PC-9 (cell line): ENCODE results near the gene SERPINF2. TPM values are rescaled to one million over a fixed set of nuclear protein-coding genes. Genes with fewer than 3 reads are reported as not detected.

Source experiments
- BruUV-seq: library from RNA; stranded (reverse); fragments of 400-500 nt; replicated peaks from 2 replicates; lab custom pipeline; 2021; lab: Mats Ljungman, UMichigan
- CTCF ChIA-PET: fragments of 300-600 bp; sonication (Branson Sonifier 250); formaldehyde crosslinking; loops from one replicate; lab custom pipeline; 2022; ENCODE audit warnings: antibody characterized with exemption; lab: Charles Lee
- POLR2A ChIA-PET: fragments of 300-600 bp; sonication (Branson Sonifier 250); formaldehyde crosslinking; loops from one replicate; lab custom pipeline; 2022; ENCODE audit warnings: antibody characterized with exemption; ENCODE audit not compliant: unreplicated experiment; lab: Charles Lee
- DNase-seq, 2 experiments: peaks; one replicate each; pipeline versions ENCODE4 v3.0.0 to v3.0.0-alpha.2; 2015 to 2022; ENCODE audit warnings: mixed read lengths in 1 of 2
- H2AFZ ChIP-seq: fragments of 200-600 bp; sonication (generic); 2 replicates; pipeline ENCODE4 v1.8.1; 2017; ENCODE audit warnings: antibody characterized with exemption
- H3F3A ChIP-seq: fragments of 200-600 bp; sonication (generic); 2 replicates; pipeline ENCODE4 v1.8.1; 2017; ENCODE audit warnings: antibody characterized with exemption, mild to moderate bottlenecking, low read depth; ENCODE audit not compliant: insufficient read depth
- H3K27ac ChIP-seq: fragments of 200-600 bp; sonication (generic); 2 replicates; pipeline ENCODE4 v1.6.1; 2016; ENCODE audit warnings: mixed run types
- H3K27me3 ChIP-seq: fragments of 200-600 bp; sonication (generic); 2 replicates; pipeline ENCODE4 v1.6.1; 2016; ENCODE audit warnings: low read depth, mixed run types; ENCODE audit not compliant: insufficient read depth
- H3K36me3 ChIP-seq: fragments of 200-600 bp; sonication (generic); 2 replicates; pipeline ENCODE4 v1.6.1; 2016; ENCODE audit warnings: low read depth, mixed run types
- H3K4me1 ChIP-seq: fragments of 200-600 bp; sonication (generic); replicated peaks from 2 replicates; pipeline ENCODE4 v1.6.1; 2016; ENCODE audit warnings: mixed run types; ENCODE audit not compliant: insufficient read depth
- H3K4me2 ChIP-seq: fragments of 200-600 bp; sonication (generic); 2 replicates; pipeline ENCODE4 v1.6.1; 2017; ENCODE audit warnings: mixed run types
- H3K4me3 ChIP-seq: fragments of 200-600 bp; sonication (generic); 2 replicates; pipeline ENCODE4 v1.6.1; 2016; ENCODE audit warnings: mixed run types
- H3K79me2 ChIP-seq: fragments of 200-600 bp; sonication (generic); 2 replicates; pipeline ENCODE4 v1.6.1; 2017; ENCODE audit warnings: low read depth, mixed run types
- H3K9me2 ChIP-seq: fragments of 200-600 bp; sonication (generic); 2 replicates; pipeline ENCODE4 v1.8.1; 2017; ENCODE audit warnings: mild to moderate bottlenecking; ENCODE audit not compliant: insufficient read depth
- H3K9me3 ChIP-seq: fragments of 200-600 bp; sonication (generic); 2 replicates; pipeline ENCODE4 v1.8.1; 2016; ENCODE audit warnings: low read depth; ENCODE audit not compliant: insufficient read depth
- H4K20me1 ChIP-seq: fragments of 200-600 bp; sonication (generic); 2 replicates; pipeline ENCODE4 v1.8.1; 2017; ENCODE audit not compliant: insufficient read depth
- CTCF ChIP-seq: fragments of 200-600 bp; sonication (generic); conservative IDR thresholded peaks from 2 replicates; pipeline ENCODE4 v1.6.1; 2017; ENCODE audit warnings: mixed run types, antibody characterized with exemption, mild to moderate bottlenecking, moderate library complexity
- EZH2 ChIP-seq: fragments of 200-600 bp; sonication (generic); IDR thresholded peaks from 2 replicates; pipeline ENCODE4 v1.8.0; 2017; ENCODE audit warnings: antibody characterized with exemption, low read depth
- intact Hi-C: fragments of 100-400 bp; cut with micrococcal nuclease; formaldehyde crosslinking; loops from one replicate; pipeline ENCODE4 v1.10.0; 2022; ENCODE audit not compliant: unreplicated experiment
- total RNA-seq: library from RNA; stranded (reverse); gene quantifications from 2 replicates; pipeline ENCODE4 v1.2.3, GENCODE V29; 2021

SERPINF2 gene
- total RNA-seq, 1 experiment from 2014 or later: 9.5 TPM

DNA sequence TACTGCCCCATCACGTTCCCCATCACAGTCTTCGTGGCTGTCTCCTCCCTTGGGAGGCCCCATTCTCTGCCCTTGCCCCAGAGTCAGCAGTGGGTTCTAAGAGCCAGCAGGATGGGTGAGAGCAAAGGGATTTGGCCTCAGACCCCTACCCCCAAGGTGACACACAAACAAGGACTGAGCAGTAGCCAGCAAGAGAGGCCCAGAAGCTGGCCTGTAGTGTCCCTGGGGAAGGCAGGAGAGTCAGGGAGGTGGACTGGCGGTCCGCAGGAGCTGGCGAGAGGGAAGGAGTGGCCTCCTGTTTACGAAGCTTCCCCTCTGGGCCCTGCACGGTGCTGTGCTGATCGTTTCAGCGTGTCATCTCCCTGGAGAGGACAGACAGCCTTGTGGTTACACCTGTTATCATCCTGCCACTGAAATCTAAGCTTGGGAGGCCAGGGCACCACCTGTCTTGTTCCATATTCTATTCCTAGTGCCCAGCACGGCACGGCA lies 9.8 kb upstream of the SERPINF2 start:
- POLR2A ChIA-PET: no interaction called here
- H3K36me3 ChIP-seq: no peaks in the 10 kb centered on the region

GRCh38 chr17:1733759-1734158 lies 8.9 kb upstream of the SERPINF2 start:
- intact Hi-C loops: no loop called here
- H3K27ac ChIP-seq: no peak overlapping the region
- no TSS peak for BruUV-seq
- no peaks in the 10 kb centered on the region for H3K4me1 ChIP-seq
- no peaks in the 10 kb centered on the region for H3F3A ChIP-seq
- no peak overlapping the region for H3K4me2 ChIP-seq
- TF ChIP-seq CTCF: no peak
- no peak for TF ChIP-seq EZH2
- H3K27me3 ChIP-seq: no peaks in the 10 kb centered on the region
- no peaks in the 10 kb centered on the region for H3K79me2 ChIP-seq
- POLR2A ChIA-PET: no interaction called here
- no peaks in the 10 kb centered on the region for H3K9me2 ChIP-seq
- H2AFZ ChIP-seq: no peak overlapping the region
- H3K9me3 ChIP-seq: no peaks in the 10 kb centered on the region
- no peak overlapping the region for H3K4me3 ChIP-seq
- H4K20me1 ChIP-seq: no peaks in the 10 kb centered on the region; the same call in 1 of the 2 replicates
- no peak for DNase-seq
- H3K36me3 ChIP-seq: no peaks in the 10 kb centered on the region
- CTCF ChIA-PET: interaction anchor here (0.6 kb wide), 1 partner anchor 609 kb away, joined by 13 read pairs; no protein-coding TSS in a partner anchor

More for the DNA sequence above, 9.8 kb upstream of the SERPINF2 start:
- Histone ChIP-seq H2AFZ (no peak overlapping the region), H3K9me3 (no peaks in the 10 kb centered on the region), H3F3A (no peaks in the 10 kb centered on the region), H3K27ac (no peak overlapping the region), H3K4me2 (no peak overlapping the region), H3K27me3 (no peaks in the 10 kb centered on the region), H3K4me1 (no peaks in the 10 kb centered on the region), H4K20me1 (no peaks in the 10 kb centered on the region; the same call in 1 of the 2 replicates), H3K79me2 (no peaks in the 10 kb centered on the region), H3K4me3 (no peak overlapping the region), H3K9me2 (no peaks in the 10 kb centered on the region)
- CTCF ChIA-PET: interaction anchor here (0.6 kb wide), 1 partner anchor 70 kb away, joined by 3 read pairs; no protein-coding TSS in a partner anchor
- intact Hi-C loops: no loop called here
- BruUV-seq: no TSS peak
- TF ChIP-seq CTCF (no peak), EZH2 (no peak)
- DNase-seq: no peak

GRCh38 chr17:1735418-1735817 lies 7.3 kb upstream of the SERPINF2 start:
- POLR2A ChIA-PET: interaction anchor here (0.7 kb wide), 1 partner anchor 145 kb away, joined by 4 read pairs; no protein-coding TSS in a partner anchor
- Histone ChIP-seq H3K36me3 (no peaks in the 10 kb centered on the region), H3F3A (no peaks in the 10 kb centered on the region), H3K79me2 (no peaks in the 10 kb centered on the region), H3K4me3 (no peak overlapping the region), H3K27ac (no peak overlapping the region), H3K9me3 (no peaks in the 10 kb centered on the region), H3K27me3 (no peaks in the 10 kb centered on the region), H3K4me1 (no peaks in the 10 kb centered on the region), H4K20me1 (no peaks in the 10 kb centered on the region; the same call in 1 of the 2 replicates), H2AFZ (no peak overlapping the region), H3K9me2 (no peaks in the 10 kb centered on the region), H3K4me2 (no peak overlapping the region)
- no peak for DNase-seq
- no TSS peak for BruUV-seq
- intact Hi-C loops: no loop called here
- TF ChIP-seq CTCF (no peak), EZH2 (no peak)
- CTCF ChIA-PET: no interaction called here
